NCI-H2227 (cell line): ENCODE measurements around the gene GALNT10.

Source experiments
- DNase-seq: peaks from one replicate; lab custom pipeline; 2025; ENCODE audit not compliant: unreplicated experiment; lab: John Stamatoyannopoulos, UW

Gene GALNT10

GRCh38 chr5:154287136-154287535 lies 96.6 kb downstream of the GALNT10 start:
- DNase-seq: no peak

- no peak for DNase-seq
Measured at GRCh38 chr5:154288145-154288544, 97.6 kb downstream of the GALNT10 start.

DNA sequence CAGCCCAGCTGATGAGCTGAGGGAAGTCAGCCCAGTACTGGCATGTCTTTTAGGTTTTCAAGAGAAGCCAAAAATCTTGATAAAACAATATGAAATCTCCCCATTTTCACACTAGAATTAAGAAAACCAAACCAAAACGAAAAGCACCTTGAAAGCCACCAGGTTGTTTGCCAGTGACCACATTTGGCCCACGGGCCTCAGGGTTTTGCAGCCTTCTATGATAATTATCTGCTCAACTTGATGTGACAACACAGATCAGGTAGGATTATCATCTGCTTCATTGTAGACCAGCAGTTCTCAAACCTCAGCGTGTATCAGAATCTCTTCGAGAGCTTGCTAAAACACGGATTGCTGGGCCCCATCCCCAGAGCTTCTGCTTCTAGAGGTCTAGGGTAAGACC lies 101.4 kb downstream of the GALNT10 start:
- no peak for DNase-seq

GRCh38 chr5:154293219-154293618 lies 102.7 kb downstream of the GALNT10 start:
- no peak for DNase-seq

DNA sequence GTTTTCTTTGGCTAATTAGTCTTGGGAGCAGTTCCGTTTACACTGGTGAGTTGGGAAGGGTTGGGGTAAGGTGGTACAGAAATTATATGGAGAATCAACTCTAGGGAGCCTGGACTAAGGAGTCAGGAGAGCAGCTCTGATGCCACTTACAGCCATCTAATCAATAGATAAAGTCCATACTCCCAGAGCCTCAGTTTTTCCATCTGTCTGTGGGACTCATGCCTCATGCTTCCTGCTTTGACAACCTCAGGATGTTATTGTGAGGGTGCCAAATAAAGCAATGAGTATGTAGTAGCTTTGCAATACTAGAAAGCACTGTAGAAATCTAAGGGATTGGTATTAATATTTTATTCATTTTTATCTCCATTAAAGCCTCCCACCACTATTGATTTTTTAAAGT lies 105.0 kb downstream of the GALNT10 start:
- DNase-seq: no peak

DNA sequence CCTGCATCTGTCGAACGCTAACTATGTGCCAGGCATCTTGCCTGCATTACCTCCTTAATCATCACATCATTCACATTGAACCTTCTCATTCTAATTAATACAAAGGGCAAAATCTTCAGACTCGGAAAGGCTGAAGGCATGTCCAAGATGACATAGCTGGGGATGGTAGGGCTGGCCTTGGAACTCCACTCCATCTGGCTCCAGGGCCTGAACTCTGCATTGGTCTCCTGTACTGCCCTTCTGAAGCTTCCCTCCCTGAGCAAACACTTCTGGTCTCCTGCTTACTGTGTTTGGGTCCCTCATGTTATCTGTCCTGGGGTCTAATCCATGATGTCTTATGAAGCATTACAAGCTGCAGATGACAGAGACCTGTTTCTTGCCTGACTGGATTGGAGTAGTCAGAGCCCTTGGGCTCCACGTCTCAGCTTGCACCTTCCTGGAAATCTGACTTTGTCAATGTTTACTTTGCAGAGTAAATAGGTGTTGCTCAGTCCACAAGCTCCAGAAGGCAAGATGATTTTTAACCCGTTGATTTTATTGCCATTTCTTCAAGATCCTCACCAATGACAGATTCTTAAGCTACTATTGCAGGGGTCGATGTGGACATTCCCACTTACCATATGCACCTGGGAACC lies 106.1 kb downstream of the GALNT10 start:
- DNase-seq: no peak

DNA sequence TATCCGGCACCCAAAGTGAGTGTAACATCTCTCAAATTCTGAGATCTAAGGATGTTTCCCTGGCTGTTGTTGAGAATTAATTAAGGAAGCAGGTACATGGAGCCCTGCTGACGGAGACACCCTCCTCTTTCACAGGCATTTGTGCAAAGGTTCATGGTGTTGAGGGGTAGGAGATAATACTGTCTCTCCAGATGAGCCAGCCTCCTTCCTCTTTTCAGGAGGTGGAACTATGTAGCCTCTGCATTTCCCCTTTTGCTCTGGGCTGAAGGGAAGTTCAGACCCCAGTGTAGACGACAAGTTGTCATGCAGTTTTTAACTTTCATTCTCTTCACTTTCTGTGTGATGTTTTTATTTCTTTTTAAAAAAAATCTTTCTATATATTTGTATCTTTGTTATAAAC lies 107.5 kb downstream of the GALNT10 start:
- no peak for DNase-seq

DNA sequence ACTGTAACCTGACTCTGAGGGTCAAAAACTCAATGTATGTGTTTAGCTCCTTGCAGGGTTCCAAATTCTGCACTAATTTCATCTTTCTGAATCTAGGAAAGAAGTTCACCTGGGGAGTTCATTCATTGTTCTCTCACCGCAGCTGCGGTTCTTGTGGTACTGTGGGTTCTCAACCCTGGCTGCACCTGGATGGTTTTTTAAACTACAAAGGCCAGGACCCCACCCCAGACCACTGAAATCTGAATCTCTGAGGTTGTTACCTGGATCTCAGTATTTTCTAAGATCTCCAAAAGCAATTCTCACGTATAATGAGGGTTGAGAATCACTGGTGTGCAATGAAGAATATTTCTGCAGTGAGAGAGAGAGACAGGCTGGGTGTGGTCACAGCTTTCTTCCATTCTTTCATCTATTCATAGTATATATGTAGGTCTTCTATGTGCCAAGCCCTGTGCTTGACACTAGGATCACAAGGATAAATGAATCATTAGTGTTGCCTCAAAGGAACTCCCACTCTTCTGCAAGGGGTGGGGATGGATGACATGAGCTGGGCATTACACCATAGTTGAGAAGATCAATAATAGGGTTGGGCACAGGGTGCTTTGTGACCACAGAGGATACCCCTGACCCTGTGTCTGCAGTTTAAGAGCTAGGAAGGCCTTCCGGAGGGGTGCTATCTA lies 109.8 kb downstream of the GALNT10 start:
- DNase-seq: no peak

DNA sequence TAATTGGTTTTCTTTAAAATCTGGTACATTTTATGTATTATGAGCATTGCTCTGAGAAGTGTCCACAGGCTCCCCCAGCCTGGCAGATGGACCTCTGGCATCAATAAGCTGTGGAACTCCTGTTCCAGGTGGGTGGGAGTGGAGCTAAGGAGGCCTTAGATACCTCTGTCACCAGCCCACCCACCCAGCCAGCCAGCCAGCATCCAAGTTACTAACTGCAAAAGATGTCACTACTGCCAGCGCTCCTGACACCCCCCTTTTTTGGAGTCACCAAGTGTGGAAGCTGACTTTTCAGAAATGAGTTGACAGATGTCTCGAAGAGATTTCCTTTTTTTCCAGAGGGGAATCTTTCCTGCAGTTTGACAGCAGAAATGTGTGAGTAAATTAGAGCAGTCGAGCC lies 111.2 kb downstream of the GALNT10 start:
- no peak for DNase-seq

DNA sequence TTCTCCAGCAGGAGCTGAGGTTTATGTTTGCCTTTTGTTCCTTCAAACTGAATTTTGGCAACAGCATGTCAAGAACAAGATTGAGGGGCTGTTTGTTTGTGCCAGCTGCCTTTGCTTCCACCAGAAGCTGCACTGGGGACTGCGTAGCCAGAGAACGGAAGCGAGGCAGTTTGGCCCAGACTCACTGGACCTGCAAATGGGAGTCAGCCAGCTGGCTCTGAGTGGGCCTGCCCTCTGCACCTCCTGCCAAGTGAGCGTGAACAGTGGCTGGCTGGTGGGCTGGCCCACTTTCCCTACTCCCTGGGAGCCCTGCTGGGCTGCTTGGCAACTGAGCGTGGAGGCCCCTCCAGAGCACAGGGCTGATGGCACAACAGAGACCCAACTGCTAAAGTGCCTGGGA lies 111.6 kb downstream of the GALNT10 start:
- DNase-seq: no peak

DNA sequence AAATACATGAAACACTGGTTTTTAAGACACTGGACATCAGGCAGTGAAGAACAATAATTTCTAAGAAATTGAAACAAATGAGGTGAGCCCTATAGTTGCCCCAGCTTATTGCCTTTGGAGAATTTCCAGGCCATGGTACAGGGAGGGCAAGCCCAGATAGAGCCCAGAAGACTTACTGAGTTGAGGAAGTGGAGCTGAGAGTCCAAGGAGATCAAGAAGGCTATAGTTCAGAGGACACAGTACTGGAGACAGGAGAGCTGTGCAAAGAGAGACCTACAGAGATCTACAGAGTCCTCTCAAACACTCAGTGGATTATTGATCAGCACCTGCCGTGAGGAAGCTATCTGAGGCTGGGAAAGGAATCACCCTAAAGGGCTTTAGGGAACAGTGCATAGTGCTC lies 112.6 kb downstream of the GALNT10 start:
- no peak for DNase-seq

- no peak for DNase-seq
Measured at GRCh38 chr5:154308443-154309370, 118.2 kb downstream of the GALNT10 start.

DNA sequence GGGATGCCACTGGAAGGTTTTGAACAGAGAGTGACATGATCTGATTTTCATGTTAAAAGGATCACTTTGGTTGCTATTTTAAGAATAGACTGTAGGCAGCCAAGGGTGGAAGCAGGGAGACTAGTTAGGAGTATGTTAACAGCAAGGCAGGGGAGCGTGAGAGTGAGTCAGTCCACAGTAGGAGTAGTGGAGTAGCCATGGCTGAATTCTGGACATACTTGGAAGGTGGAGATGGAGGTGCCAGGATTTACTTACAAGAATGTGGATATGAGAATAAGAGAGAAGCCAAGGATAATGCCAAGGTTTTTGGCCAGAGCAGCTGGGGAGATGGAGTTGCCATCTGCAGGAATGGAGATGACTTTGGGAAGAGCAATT lies 118.8 kb downstream of the GALNT10 start:
- DNase-seq: no peak

GRCh38 chr5:154309805-154310204 lies 119.3 kb downstream of the GALNT10 start:
- DNase-seq: no peak

DNA sequence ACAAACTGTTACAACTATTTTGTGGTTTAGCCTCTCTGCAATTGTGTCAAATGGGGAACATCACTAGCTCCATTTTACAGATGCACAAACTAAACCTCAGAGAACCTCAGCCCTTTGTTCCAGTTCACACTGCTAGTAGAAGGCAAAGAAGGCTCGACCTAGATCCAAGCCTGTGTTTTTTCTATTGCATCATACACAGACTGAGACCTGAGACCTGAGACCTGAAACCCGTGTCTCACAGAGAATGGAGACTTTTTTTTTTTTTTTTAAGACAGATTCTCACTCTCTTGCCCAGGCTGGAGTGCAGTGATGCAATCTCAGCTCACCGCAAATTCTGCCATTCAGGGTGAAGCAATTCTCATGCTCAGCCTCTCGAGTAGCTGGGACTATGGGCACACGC lies 120.8 kb downstream of the GALNT10 start:
- DNase-seq: no peak

- no peak for DNase-seq
Measured at GRCh38 chr5:154312000-154312399, 121.5 kb downstream of the GALNT10 start.

DNA sequence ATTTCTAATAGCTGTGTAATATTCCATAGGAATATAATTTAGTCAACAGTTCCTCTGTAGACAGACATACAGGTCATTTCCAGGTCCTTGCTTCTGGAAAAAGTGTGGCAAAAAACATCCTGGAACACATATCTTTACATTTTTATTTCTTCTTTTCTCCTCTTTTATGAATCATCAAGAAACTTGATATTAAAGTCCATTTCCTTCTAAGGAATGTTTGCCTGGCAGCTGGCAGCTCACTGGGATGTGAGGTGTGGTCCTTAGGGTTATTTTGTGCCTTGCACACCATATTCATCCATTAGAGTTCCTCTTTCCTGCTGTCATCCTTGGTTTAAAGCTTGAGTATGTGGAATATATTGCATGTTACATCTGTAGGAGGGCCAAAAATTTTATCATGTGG lies 122.0 kb downstream of the GALNT10 start:
- no peak for DNase-seq

- no peak for DNase-seq
Measured at GRCh38 chr5:154313360-154314017, 123.0 kb downstream of the GALNT10 start.

- no peak for DNase-seq
Measured at GRCh38 chr5:154315196-154315595, 124.7 kb downstream of the GALNT10 start.

- no peak for DNase-seq
Measured at GRCh38 chr5:154315756-154316155, 125.2 kb downstream of the GALNT10 start.

DNA sequence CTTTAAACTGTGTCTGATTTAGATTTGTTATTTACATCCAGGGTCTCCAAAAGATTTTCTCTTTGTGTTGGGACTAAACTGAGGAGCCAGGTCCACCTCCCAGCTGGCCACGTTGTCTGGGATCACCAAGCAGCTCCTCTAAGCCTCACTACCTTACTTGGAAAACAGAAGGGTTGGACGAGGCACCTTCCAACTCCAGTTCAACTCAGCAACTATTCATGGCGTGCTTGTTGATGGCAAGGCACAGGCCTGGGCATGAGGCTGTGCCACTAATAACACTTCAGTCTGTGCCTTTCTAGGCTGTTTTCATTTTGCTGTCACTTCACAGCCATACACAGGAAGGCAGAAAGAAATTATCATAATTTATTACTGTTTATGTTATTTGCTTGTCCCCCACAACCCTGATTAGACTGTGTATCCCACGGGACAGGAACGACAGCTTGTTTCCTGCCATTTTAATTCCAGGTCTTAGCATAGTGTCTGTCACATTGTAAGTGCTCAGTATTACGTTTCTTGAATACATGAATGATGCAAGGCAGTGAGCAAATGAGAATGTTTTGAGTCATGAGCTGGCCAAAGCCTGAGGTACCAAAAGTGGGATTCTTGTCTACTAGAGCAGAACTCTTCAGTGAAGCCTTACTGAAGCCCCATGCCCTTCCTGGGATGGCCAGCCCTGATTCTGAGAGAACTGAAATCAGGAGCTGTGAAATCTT lies 125.8 kb downstream of the GALNT10 start:
- DNase-seq: no peak
